ENCODE measurements around the gene SP6.

DNA sequence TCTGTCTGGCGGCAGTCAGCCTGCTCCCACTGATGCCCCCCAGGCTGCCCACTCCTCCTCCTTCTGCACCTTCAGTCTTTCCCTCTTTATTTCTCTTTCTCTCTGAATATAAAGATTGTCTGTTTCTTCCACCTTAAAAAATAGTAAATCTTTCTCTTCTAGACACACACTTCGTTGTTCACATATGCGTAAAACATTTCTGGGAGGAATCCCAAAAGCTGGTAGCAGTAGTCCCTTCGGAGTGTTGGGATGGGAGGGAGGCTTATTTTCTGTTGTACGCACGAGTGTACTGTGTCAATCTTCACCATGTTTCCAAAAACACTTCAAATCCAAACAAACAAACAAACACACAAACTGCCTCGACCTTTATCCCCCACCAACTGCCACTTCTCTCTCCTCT is 39.3 kb downstream of the SP6 start:
- no peak for TF ChIP-seq CTCF (IDR thresholded peaks at IDR 0.05)
- no peak for TF ChIP-seq POLR2AphosphoS5 (IDR thresholded peaks at IDR 0.05)
- no peak for TF ChIP-seq POLR2A (IDR thresholded peaks at IDR 0.05)
- no peak for TF ChIP-seq EP300 (IDR thresholded peaks at IDR 0.05)
